ENCODE results near the gene TMEM131.

DNA sequence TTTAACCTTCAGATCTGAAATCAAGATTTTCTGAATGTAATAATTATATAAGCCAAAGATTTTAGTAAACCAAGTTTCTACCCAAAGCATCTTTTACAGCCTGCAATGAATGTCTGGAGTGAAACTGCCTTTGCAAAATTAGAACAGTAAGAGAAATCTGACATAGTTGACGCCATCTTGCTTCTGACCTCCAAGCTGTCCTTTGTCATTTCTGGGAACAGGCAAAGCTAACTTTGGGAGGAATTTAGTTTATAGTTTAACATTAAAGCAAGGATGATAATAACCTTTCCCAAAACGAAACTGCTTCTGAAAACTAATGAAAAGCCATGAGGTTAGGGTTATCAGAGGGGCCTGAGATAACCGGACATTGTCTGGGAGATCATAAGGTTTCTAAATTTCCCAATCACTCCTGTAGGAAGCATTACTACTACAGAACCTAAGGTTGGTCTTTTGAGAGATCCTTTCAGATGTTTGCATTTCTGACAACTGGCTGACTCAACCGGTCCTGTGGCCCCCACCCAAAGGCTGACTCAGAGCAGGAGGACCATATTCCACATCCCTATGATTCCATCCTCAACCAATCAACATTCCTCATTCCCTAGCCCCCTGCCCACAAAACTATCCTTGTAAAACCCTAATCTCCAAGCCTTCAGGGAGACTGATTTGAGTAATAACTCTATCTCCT lies 124.5 kb downstream of the TMEM131 start:
- TF ChIP-seq CTCF (IDR thresholded peaks at IDR 0.05 in 2 of 3, conservative IDR thresholded peaks at IDR 0.05 in 1 of 3; ENCODE audit: control insufficient read depth in 2 of 3, extremely low read depth in 1 of 3, insufficient read depth in 1 of 3, low read depth in 3 of 3, low read length in 3 of 3) (no peak), NR2C2 (IDR thresholded peaks at IDR 0.05; ENCODE audit: borderline replicate concordance, control insufficient read depth, insufficient read length, low read depth) (no peak), SPI1 (IDR thresholded peaks at IDR 0.05; ENCODE audit: borderline replicate concordance, insufficient read depth, low read depth, low read length) (no peak), JUND (IDR thresholded peaks at IDR 0.05; ENCODE audit: low read depth, low read length) (no peak), ZNF274 (IDR thresholded peaks at IDR 0.05; ENCODE audit: insufficient read depth, insufficient read length) (no peak), TCF3 (IDR thresholded peaks at IDR 0.05; ENCODE audit: borderline replicate concordance, insufficient read depth, low read depth, low read length) (no peak), CHD1 (IDR thresholded peaks at IDR 0.05; ENCODE audit: low read depth, low read length) (no peak), MYB (IDR thresholded peaks at IDR 0.05; ENCODE audit: borderline replicate concordance, low read depth, low read length) (no peak), HDAC6 (IDR thresholded peaks at IDR 0.05; ENCODE audit: unreplicated experiment) (no peak), CHD2 (IDR thresholded peaks at IDR 0.05; ENCODE audit: borderline replicate concordance, low read depth, low read length) (no peak)
- TF ChIP-seq, protein P1, sequence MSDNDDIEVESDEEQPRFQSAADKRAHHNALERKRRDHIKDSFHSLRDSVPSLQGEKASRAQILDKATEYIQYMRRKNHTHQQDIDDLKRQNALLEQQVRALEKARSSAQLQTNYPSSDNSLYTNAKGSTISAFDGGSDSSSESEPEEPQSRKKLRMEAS (IDR thresholded peaks at IDR 0.05; ENCODE audit: low read depth, low read length), result no peak

Data from GM12878 (cell line).